Left lung (tissue), 10 donors: ENCODE measurements around the gene GYPC. TPM values are rescaled to one million over a fixed set of nuclear protein-coding genes. Genes with fewer than 3 reads are reported as not detected.

Experiments used
- ATAC-seq: fragments of 200-7000 bp; cut with Tn5 transposase; one replicate; pipeline ENCODE4 v1.9.1; 2020; ENCODE audit warnings: moderate library complexity
- DNase-seq, 4 donors: peaks; one replicate each; pipeline ENCODE4 v3.0.0-alpha.2; 2013 to 2020
- H3K27ac ChIP-seq, 2 donors: fragments of 200-600 bp; sonication (generic) in 1 of 2; one replicate each; pipeline versions ENCODE4 v1.5.0 to v1.8.0; 2020 to 2021
- H3K27me3 ChIP-seq, 2 donors: fragments of 200-600 bp; sonication (generic) in 1 of 2; one replicate each; pipeline versions ENCODE4 v1.5.0 to v1.8.0; 2020 to 2021
- H3K36me3 ChIP-seq, 2 donors: fragments of 200-600 bp; sonication (generic) in 1 of 2; one replicate each; pipeline versions ENCODE4 v1.5.0 to v1.8.0; 2020 to 2021
- H3K4me1 ChIP-seq, 2 donors: fragments of 200-600 bp; one replicate each; pipeline ENCODE4 v1.8.0; 2021
- H3K4me3 ChIP-seq, 2 donors: fragments of 200-600 bp; sonication (generic) in 1 of 2; one replicate each; pipeline versions ENCODE4 v1.5.0 to v1.8.0; 2020 to 2021; ENCODE audit warnings: mild to moderate bottlenecking in 1 of 2
- H3K9me3 ChIP-seq, 2 donors: fragments of 200-600 bp; sonication (generic) in 1 of 2; one replicate each; pipeline versions ENCODE4 v1.5.0 to v1.8.0; 2020 to 2021
- intact Hi-C, 2 donors: fragments of 100-400 bp; cut with DNase I; formaldehyde crosslinking; loops; one replicate each; pipeline versions ENCODE4 v1.11.2 to v1.14.2; 2022
- polyA plus RNA-seq, 6 donors: library from polyadenylated mRNA; unstranded; fragments of 120-200 nt; gene quantifications; one replicate each; pipeline ENCODE4 v1.2.1, GENCODE V29; 2013; ENCODE audit not compliant: insufficient read length in 6 of 6
- total RNA-seq, 2 donors: library from RNA; stranded (reverse); fragmentation: NEBNext Ultra II Directional; extraction: Animal tissue kit (Norgen Biotek cat#: 25700); gene quantifications; one replicate each; pipeline ENCODE4 v1.2.1, GENCODE V29; 2021
- TF ChIP-seq, protein P1 (sequence below), 2 donors: fragments of 200-600 bp; sonication (generic) in 1 of 2; IDR thresholded peaks; one replicate each; pipeline versions ENCODE4 v1.5.0 to v1.8.0; 2021; ENCODE audit warnings: antibody characterized with exemption in 2 of 2
- donor health status: DM: no; HTN: yes; CAD: no.
- donor health status: DM: no; HTN: no; CAD: no.

The GYPC gene
- total and polyA plus RNA-seq, 8 donors, result 44.0 to 92.8 (median 73.9) TPM

DNA sequence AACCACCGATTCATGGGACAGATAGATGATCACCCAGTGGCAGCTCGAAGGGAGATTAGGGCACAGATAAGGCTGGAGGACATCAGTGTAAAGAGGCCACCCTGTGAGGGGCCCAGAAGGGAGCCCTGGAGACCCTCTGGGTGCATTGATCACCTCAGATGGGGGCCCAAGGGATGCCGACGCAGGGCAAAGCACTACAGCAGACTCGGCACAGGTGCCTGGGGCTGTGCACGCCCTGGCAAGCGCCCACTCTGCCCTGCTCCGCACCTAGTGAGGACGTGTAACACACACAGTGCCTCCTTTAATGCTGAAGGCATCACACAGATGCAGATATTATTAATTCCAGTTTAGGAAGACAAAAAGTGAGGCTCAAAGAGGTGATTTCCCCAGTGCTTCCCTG, 9.5 kb downstream of the GYPC start:
- no peak for ATAC-seq
- H3K27ac ChIP-seq, result no peak overlapping the region

DNA sequence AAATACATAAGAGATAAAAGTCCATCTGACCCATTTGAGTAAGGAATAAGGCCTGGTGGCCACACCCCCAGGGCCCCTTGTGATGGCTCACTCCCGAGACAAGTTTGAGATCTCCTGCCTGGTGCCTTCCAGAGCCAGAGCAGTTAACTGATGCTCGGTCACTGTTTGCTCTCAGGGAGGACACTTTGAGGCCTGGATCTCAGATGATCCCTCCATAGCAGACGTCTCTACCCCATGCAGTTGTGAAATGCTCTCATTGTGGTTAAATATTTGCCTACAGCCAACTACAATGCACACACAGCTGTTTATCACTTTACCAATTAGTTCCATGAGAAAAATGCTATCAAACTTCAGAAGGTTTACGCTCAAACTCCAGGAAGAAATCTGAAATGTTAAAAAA, 12.3 kb downstream of the GYPC start:
- no peaks in the 10 kb centered on the region for H3K9me3 ChIP-seq
- TF ChIP-seq, protein P1, sequence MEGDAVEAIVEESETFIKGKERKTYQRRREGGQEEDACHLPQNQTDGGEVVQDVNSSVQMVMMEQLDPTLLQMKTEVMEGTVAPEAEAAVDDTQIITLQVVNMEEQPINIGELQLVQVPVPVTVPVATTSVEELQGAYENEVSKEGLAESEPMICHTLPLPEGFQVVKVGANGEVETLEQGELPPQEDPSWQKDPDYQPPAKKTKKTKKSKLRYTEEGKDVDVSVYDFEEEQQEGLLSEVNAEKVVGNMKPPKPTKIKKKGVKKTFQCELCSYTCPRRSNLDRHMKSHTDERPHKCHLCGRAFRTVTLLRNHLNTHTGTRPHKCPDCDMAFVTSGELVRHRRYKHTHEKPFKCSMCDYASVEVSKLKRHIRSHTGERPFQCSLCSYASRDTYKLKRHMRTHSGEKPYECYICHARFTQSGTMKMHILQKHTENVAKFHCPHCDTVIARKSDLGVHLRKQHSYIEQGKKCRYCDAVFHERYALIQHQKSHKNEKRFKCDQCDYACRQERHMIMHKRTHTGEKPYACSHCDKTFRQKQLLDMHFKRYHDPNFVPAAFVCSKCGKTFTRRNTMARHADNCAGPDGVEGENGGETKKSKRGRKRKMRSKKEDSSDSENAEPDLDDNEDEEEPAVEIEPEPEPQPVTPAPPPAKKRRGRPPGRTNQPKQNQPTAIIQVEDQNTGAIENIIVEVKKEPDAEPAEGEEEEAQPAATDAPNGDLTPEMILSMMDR (IDR thresholded peaks at IDR 0.05), result no peak
- H3K27me3 ChIP-seq, result no peaks in the 10 kb centered on the region
- no peak overlapping the region for H3K4me3 ChIP-seq
- no peak overlapping the region for H3K27ac ChIP-seq
- no peaks in the 10 kb centered on the region for H3K36me3 ChIP-seq
- DNase-seq (no peak), ATAC-seq (no peak)
- H3K4me1 ChIP-seq, result peaks cover 5 to 58% of the 10 kb centered on the region in 2 donors
- intact Hi-C loops, result no loop called here

More for the DNA sequence above, 9.5 kb downstream of the GYPC start:
- H3K4me3 ChIP-seq, result no peak overlapping the region
- TF ChIP-seq, protein P1 (IDR thresholded peaks at IDR 0.05), result no peak
- DNase-seq, result no peak
- H3K9me3 ChIP-seq, result no peaks in the 10 kb centered on the region
- intact Hi-C loops, result no loop called here
- H3K4me1 ChIP-seq, result peaks cover 9 to 85% of the 10 kb centered on the region in 2 donors
- no peaks in the 10 kb centered on the region for H3K36me3 ChIP-seq
- H3K27me3 ChIP-seq, result no peaks in the 10 kb centered on the region

DNA sequence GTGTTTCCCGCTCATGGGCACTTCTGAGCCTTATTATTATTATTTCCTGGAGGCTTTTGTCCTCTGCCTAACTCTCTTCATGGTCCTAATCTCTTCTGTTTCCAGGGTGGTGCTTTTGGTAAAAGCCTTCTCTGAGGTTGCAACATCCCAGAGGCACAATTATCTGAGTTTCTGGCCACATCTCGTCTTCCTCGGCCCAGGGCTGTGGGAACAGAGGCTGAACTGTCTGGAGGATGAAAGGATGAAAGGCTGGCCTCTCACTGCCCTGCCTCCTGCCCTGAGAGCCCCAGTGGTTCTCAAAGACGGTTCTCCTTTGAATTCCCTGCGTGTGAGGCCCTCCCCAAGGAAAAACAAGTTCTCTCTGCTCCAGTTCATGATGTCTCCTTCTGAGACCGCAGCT, 13.8 kb downstream of the GYPC start:
- ATAC-seq, result no peak
- no peaks in the 10 kb centered on the region for H3K36me3 ChIP-seq
- intact Hi-C loops, result no loop called here

DNA sequence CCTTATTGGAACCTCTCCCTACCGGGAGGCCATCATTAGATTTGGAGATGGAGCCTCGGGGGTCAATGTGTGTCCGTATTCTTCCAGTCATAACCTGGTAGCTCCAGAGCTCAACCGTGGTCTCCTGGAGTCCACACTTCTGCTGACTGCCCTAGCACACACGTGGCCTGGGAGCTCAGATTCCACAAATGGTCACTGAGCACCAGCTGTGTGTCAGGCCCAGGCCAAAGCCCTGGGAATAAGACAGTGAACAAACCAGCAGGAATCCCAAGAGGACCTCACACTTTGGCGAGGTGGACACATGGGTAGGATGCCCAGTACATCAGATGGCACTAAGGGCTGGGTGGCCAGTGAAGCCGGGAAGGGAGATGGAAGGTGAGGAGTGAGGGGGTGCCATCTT, 15.5 kb downstream of the GYPC start:
- H3K9me3 ChIP-seq, result peaks cover 0 to 16% of the 10 kb centered on the region in 2 donors
- no peak overlapping the region for H3K27ac ChIP-seq
- peaks cover 0 to 29% of the 10 kb centered on the region in 2 donors for H3K4me1 ChIP-seq
- H3K4me3 ChIP-seq, result no peak overlapping the region
- no peak for ATAC-seq
- no peaks in the 10 kb centered on the region for H3K27me3 ChIP-seq
- no peak for DNase-seq
- H3K36me3 ChIP-seq, result peaks cover 0 to 3% of the 10 kb centered on the region in 2 donors
- intact Hi-C loops, result no loop called here
- TF ChIP-seq, protein P1 (IDR thresholded peaks at IDR 0.05), result no peak

More for the DNA sequence above, 13.8 kb downstream of the GYPC start:
- peak overlapping the region; percentile 7 to 9 for H3K27ac ChIP-seq
- peaks cover 0 to 2% of the 10 kb centered on the region in 2 donors for H3K9me3 ChIP-seq
- peaks cover 0 to 42% of the 10 kb centered on the region in 2 donors for H3K4me1 ChIP-seq
- no peaks in the 10 kb centered on the region for H3K27me3 ChIP-seq
- TF ChIP-seq, protein P1 (IDR thresholded peaks at IDR 0.05), result no peak
- DNase-seq, result no peak
- no peak overlapping the region for H3K4me3 ChIP-seq

DNA sequence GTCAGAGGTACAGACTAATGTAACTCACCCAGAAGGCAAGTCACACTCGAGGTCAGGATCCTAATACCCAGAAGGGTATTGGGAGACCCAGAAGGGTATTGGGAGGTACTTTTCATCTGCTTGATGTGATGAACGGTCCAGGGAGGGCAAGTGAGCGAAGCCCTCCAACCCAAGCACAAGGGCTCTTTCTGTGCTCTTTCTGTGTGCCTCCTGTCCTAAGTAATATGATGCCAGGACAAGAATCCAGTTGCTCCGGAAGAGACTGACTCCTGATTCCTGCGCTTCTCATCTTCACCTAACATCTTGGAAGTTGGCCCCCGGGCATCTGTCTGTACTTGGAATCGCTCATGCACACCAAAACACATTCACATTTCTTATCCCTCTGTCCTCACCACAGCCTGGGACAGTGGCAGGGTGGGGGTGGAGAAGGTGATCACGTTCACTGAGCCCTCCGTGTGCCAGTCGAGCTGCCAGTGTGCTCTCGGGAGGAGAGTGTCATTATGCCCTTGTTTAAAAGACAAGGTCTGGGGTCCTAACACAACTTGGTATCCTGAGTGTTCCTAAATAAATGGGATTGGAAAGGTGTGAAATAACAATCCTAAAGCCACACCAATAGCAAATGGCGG, 17.1 kb downstream of the GYPC start:
- H3K27me3 ChIP-seq, result no peaks in the 10 kb centered on the region
- H3K27ac ChIP-seq, result no peak overlapping the region
- TF ChIP-seq, protein P1 (IDR thresholded peaks at IDR 0.05), result no peak
- H3K9me3 ChIP-seq, result peaks cover 0 to 16% of the 10 kb centered on the region in 2 donors
- intact Hi-C loops, result no loop called here
- H3K4me1 ChIP-seq, result peaks cover 0 to 29% of the 10 kb centered on the region in 2 donors
- no peak for ATAC-seq
- DNase-seq, result no peak
- H3K4me3 ChIP-seq, result no peak overlapping the region
- H3K36me3 ChIP-seq, result peaks cover 0 to 3% of the 10 kb centered on the region in 2 donors
